Umbilical cord (tissue), 2 donors: ENCODE results near the gene POLR3H. TPM values are rescaled to one million over a fixed set of nuclear protein-coding genes. Genes with fewer than 3 reads are reported as not detected.

Experiments
- DNase-seq: peaks from one replicate; pipeline ENCODE4 v3.0.0-alpha.2; 2015; ENCODE audit warnings: low spot score
- total RNA-seq: library from RNA; depleted of rRNA; stranded (reverse); fragments of >200 nt; gene quantifications from one replicate; pipeline ENCODE4 v1.2.3, GENCODE V29; 2014; ENCODE audit warnings: low replicate concordance; ENCODE audit not compliant: insufficient read depth

The POLR3H gene
- total RNA-seq, 1 donor from 2014 or later = 4.6 TPM

DNA sequence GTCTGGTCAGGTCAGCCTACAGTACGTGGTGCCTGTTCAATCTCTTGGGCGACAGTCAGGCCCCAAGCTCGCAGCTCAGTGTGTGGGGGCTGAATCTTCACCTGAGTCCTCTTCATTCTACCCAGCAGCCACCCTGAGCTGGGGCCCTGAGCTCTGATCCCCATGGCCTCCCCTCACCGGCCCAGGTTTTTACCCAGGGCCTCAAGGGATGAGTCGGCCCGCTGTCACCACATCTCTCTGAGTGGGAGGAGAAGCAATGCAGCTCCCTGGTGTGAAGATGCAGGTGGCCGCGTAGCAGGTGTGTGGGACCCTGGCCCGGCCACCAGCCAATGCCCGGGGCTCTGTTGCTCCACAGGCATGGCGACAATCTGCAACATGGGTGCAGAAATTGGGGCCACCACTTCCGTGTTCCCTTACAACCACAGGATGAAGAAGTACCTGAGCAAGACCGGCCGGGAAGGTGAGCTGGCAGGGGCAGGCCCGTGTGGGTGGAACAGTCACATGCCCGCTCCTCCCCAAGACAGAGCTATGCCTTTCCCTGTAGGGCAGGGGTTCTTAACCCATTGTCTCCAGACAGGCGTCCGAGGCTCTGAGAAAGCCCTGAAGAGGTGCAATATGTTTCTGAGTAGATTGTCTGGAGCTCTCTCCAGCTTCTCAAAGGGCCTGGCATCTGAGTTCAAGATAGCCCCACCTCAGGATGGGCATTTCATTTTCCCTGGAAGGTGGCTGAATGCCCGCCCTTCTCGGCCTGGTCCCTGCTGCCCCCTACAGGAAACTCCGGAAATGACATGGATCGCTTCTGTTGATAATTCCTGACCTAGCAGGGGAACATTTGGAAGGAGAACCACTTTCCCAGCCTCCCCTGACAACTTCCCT is 26.9 kb downstream of the POLR3H start:
- DNase-seq = peak; percentile 64

- no peak for DNase-seq
Measured at GRCh38 chr22:41516462-41516861, 27.8 kb downstream of the POLR3H start.

- DNase-seq = no peak
Measured at GRCh38 chr22:41513391-41513790, 30.9 kb downstream of the POLR3H start.

GRCh38 chr22:41512421-41513194 is 31.7 kb downstream of the POLR3H start:
- peak; percentile 87 for DNase-seq

GRCh38 chr22:41511521-41511968 is 32.7 kb downstream of the POLR3H start:
- DNase-seq = no peak

DNA sequence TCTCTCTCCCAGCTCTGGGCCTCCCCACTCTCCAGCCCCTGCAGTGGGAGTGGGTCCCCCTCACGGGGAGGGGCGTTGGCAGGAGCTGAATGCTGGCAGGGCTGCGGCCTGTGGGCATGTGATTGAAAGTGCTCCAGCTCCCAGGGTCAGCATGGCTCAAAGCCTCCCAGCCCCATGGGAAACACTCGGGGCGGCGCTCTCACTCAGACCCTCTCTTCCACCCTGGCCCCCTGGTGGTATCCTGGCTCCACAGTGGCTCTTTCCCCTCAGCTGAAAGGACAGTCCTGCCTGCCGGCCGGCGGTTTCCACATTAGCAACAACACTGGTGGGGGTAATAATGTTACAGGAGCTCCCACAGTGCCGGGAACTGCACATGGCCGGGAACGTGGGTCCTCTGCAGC is 35.5 kb downstream of the POLR3H start:
- no peak for DNase-seq

DNA sequence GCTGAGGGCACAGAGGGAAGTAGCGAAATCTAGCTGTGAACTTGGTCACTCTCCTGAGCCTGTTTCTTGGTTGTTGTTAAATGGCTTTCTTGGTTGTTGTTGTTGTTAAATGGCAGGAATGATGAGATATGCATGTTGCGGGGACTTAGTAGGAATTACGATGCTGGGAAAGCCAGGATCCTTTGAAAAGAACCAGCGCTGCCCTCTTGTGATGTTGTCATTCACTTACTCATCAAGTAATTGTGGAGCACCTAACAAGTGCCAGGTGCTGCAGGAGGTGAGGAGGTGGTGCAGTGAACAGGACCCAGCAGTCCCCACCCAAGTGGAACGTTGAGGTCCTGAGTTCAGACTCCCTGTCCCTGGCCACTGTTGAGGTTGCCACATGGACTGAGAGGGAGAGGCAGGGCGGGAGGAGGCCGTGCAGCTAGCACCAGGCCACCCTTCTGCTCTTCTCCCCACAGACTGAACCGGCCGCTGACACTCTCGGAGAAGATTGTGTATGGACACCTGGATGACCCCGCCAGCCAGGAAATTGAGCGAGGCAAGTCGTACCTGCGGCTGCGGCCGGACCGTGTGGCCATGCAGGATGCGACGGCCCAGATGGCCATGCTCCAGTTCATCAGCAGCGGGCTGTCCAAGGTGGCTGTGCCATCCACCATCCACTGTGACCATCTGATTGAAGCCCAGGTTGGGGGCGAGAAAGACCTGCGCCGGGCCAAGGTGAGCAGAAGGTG is 36.8 kb downstream of the POLR3H start:
- no peak for DNase-seq

DNA sequence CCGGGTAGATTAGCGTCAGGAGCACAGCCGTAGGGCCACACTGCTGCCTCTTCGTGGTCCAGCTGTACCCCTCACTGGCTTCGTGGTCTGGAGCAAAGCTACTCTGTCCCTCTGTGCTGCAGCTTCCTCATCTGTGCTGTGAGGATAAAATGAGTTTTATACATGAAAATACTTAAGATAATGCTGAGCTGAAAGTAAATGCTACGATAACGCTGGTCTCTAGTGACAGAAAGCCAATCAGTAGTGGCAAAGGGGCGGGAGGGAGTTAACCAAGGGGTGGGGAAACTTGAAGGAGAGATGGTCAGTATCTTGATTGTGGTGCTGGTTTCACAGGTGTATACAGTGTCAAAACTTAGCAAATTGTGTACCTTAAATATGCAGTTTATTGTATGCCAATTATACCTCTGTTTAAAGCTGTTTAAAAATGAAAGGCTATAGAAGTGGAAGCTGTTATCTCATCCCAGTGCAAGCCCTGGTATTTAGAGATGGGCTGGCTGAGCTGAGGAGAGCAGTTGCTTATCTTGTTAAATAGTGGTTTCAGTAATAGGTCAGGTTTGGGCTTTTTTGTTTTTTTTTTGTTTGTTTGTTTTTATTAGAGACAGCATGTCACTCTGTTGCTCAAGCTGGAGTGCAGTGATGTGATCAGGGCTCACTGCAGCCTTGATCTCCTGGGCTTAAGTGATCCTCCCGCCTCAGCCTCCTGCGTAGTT is 38.6 kb downstream of the POLR3H start:
- DNase-seq = no peak

- no peak for DNase-seq
Measured at GRCh38 chr22:41504816-41505215, 39.5 kb downstream of the POLR3H start.

GRCh38 chr22:41504397-41504796 is 39.9 kb downstream of the POLR3H start:
- no peak for DNase-seq

DNA sequence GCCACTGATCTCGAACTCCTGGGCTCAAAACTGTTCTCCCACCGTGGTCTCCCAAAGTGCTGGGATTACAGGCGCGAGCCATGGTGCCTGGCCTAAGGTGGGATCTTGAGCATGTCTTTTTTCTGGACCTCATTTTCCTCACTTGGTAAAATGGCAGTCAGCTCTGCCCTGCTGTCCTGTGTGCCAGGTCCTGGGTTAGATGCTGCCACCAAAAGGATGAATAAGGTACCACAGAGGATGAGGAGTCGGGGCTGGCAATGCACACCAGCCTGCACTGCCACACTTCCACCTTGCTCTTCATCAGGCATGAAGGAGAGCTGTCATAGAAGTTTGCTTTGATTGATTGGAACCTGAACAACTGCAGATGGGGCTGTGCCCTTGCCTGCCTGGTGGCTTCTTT is 43.1 kb downstream of the POLR3H start:
- DNase-seq = no peak

GRCh38 chr22:41500303-41500702 is 44.0 kb downstream of the POLR3H start:
- DNase-seq = no peak

GRCh38 chr22:41499624-41500280 is 44.5 kb downstream of the POLR3H start:
- DNase-seq = no peak

GRCh38 chr22:41498303-41498835 is 45.9 kb downstream of the POLR3H start:
- no peak for DNase-seq

DNA sequence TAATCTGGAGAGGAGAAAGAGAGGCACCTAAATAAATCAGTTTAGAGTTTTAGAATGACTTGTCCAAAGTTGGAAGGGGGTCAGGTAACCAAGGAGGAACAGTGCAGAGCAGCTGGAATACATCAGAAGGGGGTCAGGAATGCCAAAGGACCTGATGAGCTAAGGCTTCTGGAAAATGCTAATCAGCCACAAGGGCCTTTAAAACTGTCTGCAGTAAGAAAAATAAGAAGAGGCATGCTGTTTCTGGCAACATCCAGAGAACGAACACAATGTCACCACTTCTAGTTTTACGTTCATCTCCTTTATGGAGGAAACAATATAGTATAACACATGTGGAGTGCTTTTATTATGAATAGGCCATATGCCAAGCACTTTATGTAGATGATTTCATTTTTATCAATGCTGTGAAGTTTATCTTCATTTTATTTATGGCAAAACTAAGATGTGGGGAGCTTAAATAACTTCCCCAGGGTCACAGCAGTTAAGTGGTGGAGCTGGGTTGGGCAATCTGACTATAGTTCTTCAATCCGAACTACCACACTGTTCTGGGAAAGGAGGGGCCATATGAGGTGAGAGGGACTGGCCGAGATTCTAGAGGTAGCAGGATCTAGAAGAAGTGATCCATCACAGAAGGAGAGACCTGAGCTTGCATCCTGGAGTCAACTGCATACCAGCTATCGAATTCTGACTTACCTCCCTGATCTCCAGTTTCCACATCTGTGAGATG is 52.7 kb downstream of the POLR3H start:
- DNase-seq = peak; percentile 53

DNA sequence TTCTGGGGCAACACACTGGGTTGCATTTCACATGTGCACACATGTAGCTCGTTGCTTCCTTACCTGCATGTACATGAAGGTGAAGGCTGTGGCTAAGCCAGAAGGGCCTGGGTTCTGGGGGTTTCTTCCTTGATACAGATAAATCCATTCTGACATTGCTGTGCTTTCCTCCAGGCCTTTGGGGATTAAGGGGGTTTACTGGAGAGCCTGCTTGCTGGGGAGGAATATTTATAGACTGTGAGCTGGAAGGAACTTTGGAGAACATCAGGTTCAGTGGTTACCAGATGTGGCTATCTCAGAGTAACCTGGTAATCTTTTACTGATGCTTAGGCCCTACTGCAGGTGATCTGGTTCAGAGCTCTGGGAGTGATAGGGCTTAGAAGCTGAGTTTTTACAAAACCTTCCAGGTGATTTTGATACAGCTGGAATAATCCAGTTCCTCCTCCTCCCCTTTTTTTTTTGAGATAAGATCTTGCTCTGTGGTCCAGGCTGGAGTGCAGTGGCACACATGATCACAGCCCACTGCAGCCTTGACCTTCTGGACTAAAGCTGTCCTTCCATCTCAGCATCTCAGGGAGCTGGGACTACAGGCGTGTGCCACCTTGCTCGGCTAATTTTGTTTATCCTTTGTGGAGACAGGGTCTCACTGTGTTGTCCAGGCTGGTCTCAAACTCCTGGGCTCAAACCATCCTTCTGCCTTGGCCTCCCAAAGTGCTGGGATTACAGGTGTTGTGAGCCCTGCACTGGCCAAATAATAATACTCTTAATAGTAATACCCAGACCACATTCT is 55.5 kb downstream of the POLR3H start:
- peak; percentile 59 for DNase-seq

DNA sequence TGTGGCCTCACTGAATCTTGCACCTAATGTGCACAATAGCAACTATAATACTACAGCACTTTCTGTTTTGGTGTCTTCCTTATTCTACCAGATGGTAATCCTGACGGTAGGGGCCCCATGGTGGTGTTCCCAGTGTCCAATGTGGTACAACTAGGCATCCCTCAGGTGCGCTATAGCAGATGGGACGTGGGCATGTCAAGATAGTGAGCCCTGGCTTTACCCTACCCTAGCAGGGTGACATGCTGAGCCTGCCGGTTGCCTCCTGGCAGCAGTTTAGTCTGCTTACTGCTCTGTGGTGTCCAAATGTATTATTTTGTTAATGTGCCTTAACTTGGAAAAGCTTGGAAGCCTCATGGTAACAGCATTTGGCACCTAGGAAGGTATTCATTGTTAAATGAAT is 56.2 kb downstream of the POLR3H start:
- DNase-seq = no peak

GRCh38 chr22:41487037-41487935 is 57.0 kb downstream of the POLR3H start:
- no peak for DNase-seq
